HG02840 (cell line): Measurements from ENCODE around the gene SMC1B.
"Not testable (repeated sequence)": the region's sequence is repeated elsewhere in the genome, so short reads cannot be mapped to it uniquely, and the experiment has no call there.

Source experiments
- ATAC-seq: cut with Tn5 transposase; IDR thresholded peaks from one replicate; pipeline ENCODE4 v1.9.1; 2021; ENCODE audit warnings: mild to moderate bottlenecking, moderate library complexity, moderate number of reproducible peaks; ENCODE audit not compliant: unreplicated experiment, low FRiP score

SMC1B gene

GRCh38 chr22:45423524-45423923 lies 10.1 kb upstream of the SMC1B start:
- ATAC-seq: no peak

GRCh38 chr22:45422237-45422983 lies 9.0 kb upstream of the SMC1B start:
- ATAC-seq: no peak

DNA sequence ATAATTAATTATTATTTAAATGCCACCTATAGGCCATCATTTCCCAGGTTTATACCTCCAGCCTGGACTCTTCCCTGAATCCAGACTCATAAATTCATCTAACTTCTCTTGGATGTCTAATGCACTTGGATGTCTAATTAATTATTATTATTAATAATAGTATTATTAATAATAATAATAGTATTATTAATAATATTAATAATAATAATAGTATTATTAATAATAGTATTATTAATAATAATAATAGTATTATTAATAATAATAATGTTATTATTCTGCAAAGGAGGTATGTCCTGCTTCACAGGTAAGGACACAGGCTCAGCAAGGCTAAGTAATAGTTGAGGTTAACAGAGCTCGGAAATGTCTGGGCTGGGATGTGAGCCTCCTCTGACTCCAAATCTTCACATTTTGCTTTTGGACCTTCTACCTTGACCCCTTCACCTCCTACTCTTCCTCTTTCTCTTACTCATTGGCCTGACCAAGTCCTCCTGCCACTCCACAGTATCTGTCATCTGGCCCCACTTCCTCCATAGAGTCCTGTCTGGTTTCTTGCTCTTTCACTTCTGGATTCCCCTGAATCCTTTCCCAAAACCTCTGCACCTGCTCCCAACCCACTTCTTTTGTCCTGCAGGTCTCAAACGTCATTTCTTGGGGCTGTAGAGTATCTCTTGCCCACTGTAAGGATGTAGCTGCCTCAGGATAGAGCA lies 8.1 kb upstream of the SMC1B start:
- no peak for ATAC-seq

DNA sequence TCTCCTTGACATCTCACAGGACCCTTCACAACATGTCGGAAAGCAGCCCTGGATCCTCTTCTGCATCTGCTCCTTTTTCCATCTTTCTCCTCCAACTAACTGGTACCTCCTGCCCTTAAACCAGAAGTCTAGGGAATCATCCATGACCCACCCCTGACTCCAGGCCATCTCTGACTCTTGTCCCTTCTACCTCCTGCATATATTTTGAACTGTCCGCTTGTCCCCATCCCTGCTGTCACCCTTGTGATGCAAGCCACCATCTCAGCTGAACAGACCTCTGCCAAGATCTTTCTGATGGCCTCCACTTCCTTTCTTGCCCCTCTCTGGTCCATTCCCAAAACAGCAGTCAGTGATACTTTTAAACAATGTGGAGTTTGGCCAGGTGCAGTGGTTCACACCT lies 7.1 kb upstream of the SMC1B start:
- no peak for ATAC-seq

DNA sequence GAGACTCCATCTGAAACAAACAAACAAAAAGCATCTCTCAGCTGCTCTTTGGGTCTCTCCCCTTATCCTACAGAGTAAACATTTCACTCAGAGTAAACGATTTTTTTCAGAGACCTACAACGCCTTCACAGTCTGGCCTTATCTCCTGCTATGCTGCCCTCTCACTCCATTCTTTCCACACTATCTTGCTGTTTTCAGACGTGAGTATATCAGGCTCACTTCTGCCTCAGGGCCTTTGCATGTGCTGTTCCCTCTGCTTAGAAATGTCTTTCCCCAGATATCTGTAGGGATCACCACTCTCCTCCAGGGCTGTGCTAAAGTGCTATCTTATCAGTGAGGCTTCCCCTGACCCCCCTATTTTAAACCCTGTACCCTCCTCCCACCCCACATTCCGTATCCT lies 6.6 kb upstream of the SMC1B start:
- ATAC-seq: no peak

- no peak for ATAC-seq
These were observed 5.4 kb upstream of the SMC1B start for GRCh38 chr22:45418770-45419138.

DNA sequence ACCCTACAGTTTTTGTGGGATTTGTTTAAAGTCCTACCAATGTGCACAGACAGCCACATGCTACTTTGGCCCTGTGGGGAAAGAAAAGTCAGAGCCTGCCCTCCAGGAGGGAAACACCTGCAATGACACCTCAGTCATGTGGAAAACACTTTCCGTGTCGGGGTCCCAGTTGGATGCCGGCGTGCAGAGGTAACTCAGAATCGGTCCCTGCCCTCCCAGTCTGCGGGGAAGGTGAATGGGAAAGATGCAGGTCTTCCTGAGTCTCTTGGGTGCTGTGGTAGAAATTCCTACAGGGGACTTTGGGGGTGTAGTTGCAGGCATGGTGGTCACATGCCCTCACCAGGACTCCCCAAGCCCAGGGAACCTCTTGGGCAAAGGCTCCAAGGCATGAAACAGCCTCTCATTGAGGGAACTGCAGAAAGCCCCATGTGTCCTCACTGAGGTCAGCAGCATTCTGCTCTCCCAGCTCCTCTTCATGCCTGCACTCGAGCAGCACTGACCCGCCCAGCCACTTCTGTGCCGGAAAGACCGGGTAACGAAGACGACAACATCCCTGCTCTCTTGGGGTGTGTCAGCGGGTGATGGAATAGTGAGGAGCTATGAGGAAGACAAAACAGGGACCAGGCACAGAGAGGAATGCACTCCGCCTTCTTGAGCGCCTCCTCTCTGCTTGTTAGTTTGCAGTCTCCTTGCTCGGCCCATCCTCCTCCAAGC lies 4.8 kb upstream of the SMC1B start:
- ATAC-seq: no peak

GRCh38 chr22:45413013-45413367 lies 409 bp downstream of the SMC1B start:
- ATAC-seq: no peak

DNA sequence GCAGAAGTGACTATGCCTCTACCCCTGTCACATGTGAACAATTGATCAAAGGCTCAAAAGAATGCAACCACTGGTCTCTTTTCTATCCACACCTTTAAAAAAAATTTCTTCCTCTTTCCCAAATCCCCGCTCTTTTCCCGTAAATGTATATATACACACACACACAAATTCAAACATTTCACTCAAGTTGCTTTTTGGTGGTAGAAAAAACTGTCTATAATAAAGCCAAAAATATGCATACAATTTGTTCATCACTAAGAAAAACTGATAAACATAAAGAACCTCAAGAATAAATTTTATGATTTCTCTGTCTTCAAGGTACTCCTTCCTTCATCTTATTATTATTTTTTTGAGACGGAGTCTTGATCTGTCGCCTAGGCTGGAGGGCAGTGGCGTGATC lies 5.6 kb downstream of the SMC1B start:
- no peak for ATAC-seq

- ATAC-seq: no peak
These were observed 10.9 kb downstream of the SMC1B start for GRCh38 chr22:45402466-45402985.

DNA sequence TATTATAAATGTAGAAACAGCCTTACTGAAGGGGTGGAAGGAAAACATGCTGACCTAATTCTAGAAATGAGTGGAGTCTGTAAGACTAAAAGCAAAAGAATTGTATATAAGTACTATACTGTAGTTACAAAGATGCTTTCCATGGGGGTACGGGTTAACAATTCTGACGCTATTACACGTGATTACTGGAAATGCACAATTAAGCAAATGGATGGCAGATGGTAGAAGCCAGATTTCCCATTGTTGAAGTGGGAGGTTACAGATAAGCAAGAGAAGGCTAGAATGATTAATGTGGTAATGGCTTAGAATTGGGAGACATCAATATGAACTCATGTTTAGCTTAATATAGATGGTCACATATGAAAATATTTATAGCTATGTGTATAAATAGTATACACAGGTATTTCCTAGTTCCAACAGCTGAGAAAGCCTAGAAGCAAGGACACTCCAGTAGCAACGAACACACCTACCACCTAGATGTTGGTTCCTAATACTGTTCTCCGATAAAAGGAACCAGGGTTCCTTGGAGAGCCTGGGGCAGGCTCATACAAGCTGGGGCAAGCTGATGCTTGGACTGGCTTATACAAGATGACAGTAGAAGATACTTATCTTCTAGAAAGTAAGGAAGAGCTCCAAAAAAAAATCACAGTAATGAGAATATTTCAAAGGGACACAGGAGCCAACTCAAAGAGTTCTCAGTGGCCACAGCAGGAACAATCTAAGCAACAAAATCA lies 13.5 kb downstream of the SMC1B start:
- no peak for ATAC-seq

DNA sequence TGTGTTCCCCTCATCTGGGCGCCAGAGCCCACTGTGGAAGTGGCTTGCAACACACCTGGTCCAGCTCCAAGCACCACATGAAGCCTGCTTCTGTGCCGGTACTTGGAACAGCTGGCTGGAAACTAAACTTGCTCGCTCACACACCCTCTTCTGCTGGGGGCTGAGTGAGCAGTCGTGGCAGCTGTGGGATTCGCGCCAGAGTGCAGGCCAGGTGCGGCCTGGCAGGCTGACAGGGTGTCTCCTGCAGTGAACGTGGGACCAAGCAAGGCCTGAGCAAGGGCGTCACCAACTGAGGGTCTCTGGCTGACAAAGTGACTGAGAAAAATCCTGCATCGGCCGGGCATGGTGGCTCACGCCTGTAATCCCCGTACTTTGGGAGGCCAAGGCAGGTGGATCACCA lies 15.2 kb downstream of the SMC1B start:
- ATAC-seq: no peak

- no peak for ATAC-seq
These were observed 15.6 kb downstream of the SMC1B start for GRCh38 chr22:45397806-45398205.

DNA sequence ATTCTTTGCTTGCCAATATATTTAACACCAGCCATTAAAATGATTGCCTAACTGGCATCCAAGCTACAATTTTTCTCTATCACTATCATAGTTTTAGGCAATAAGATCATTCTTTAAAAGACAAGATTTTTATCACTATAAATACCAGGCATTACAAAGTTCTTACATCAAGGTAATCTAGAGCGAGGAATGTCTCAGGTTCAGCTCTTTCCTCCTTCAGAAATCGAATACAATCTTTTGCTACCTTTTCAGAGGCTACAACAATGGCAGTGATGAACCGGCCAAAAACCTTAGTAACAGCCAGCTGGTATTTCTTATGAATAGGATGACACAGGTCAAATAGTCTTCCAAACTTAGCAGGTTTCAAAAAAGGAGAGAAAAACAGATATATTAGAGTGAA lies 23.9 kb downstream of the SMC1B start:
- no peak for ATAC-seq

DNA sequence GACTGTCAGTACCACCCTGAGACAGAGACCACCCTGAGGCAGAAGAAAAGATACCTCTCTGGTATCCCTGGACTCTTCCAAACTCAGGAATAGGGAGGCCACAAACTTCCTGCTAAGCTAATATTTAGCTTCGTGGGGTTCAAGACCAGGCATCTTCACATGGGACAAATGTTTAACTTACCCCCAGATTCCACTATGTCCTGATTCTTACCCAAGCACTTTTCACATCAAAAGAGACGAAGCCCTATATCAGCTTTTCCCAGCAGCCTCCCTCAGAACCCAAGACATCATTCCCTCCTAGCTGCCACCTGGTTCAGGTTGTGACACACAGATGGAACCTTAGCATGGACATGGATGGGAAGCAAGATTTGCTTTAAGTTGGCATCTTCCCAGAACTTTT lies 32.1 kb downstream of the SMC1B start:
- ATAC-seq: no peak

GRCh38 chr22:45376703-45377102 lies 36.7 kb downstream of the SMC1B start:
- no peak for ATAC-seq

- no peak for ATAC-seq
These were observed 37.4 kb downstream of the SMC1B start for GRCh38 chr22:45376009-45376408.

- ATAC-seq: not testable (repeated sequence)
These were observed 39.8 kb downstream of the SMC1B start for GRCh38 chr22:45373592-45373991.

- no peak for ATAC-seq
These were observed 46.7 kb downstream of the SMC1B start for GRCh38 chr22:45366713-45367112.

GRCh38 chr22:45359627-45360026 lies 53.8 kb downstream of the SMC1B start:
- no peak for ATAC-seq

- no peak for ATAC-seq
These were observed 55.3 kb downstream of the SMC1B start for GRCh38 chr22:45358127-45358526.
